CD14-positive monocyte (primary cell): ENCODE results near the gene UVRAG. TPM values are rescaled to one million over a fixed set of nuclear protein-coding genes. Genes with fewer than 3 reads are reported as not detected.

Experiments used
- DNase-seq, 3 donors: peaks; one replicate each; pipeline ENCODE4 v3.0.0-alpha.2; 2011 to 2022
- H2AFZ ChIP-seq: 2 replicates; pipeline ENCODE4 v1.6.0; 2012; ENCODE audit warnings: mild to moderate bottlenecking, low read depth, low read length, inconsistent platforms; ENCODE audit not compliant: insufficient read depth, poor library complexity, severe bottlenecking
- H3K27ac ChIP-seq, 2 donors: 1 replicate in 1 of 2; 2 replicates in 1 of 2; pipeline ENCODE4 v1.5.1; 2012 to 2013; ENCODE audit warnings: low read length in 2 of 2, control low read depth in 1 of 2, inconsistent platforms in 1 of 2, low read depth in 1 of 2, mild to moderate bottlenecking in 1 of 2
- H3K27me3 ChIP-seq, 2 donors: one replicate each; pipeline versions ENCODE4 v1.6.0 to v1.6.1; 2011 to 2013; ENCODE audit warnings: low read length in 2 of 2; ENCODE audit not compliant: control insufficient read depth in 2 of 2, insufficient read depth in 2 of 2
- H3K36me3 ChIP-seq, 2 donors: replicated peaks in 1 of 2; 1 replicate in 1 of 2; 2 replicates in 1 of 2; pipeline versions ENCODE4 v1.5.1 to v1.6.1; 2012 to 2013; ENCODE audit warnings: low read length in 2 of 2, control low read depth in 1 of 2, inconsistent platforms in 1 of 2, mild to moderate bottlenecking in 1 of 2; ENCODE audit not compliant: insufficient read depth in 2 of 2, control insufficient read depth in 1 of 2
- H3K4me1 ChIP-seq, 2 donors: 1 replicate in 1 of 2; 2 replicates in 1 of 2; pipeline versions ENCODE4 v1.5.1 to v1.6.1; 2012 to 2013; ENCODE audit warnings: low read length in 2 of 2, control low read depth in 1 of 2, inconsistent platforms in 1 of 2, mild to moderate bottlenecking in 1 of 2, moderate library complexity in 1 of 2; ENCODE audit not compliant: insufficient read depth in 2 of 2, control insufficient read depth in 1 of 2
- H3K4me2 ChIP-seq: replicated peaks from 2 replicates; pipeline ENCODE3; 2012; ENCODE audit warnings: low read length, moderate library complexity, mild to moderate bottlenecking; ENCODE audit not compliant: poor library complexity, severe bottlenecking; ENCODE audit errors: extremely low read depth
- H3K4me3 ChIP-seq, 3 experiments: fragments of 200-600 bp in 1 of 3; sonication (generic) in 1 of 3; replicated peaks in 1 of 3; 1 replicate in 2 of 3; 2 replicates in 1 of 3; pipeline ENCODE4 v1.5.1; 2011 to 2013; ENCODE audit warnings: low read length in 3 of 3, mild to moderate bottlenecking in 3 of 3, control low read depth in 2 of 3, low read depth in 2 of 3, inconsistent platforms in 1 of 3, moderate library complexity in 1 of 3
- H3K79me2 ChIP-seq: 2 replicates; pipeline ENCODE4 v1.6.0; 2012; ENCODE audit warnings: mild to moderate bottlenecking, control low read depth, inconsistent platforms, low read length, moderate library complexity; ENCODE audit not compliant: insufficient read depth
- H3K9ac ChIP-seq: 2 replicates; pipeline ENCODE4 v1.6.0; 2017; ENCODE audit warnings: low read length, mild to moderate bottlenecking; ENCODE audit not compliant: insufficient read depth, poor library complexity, severe bottlenecking
- H3K9me3 ChIP-seq, 2 donors: replicated peaks in 1 of 2; 1 replicate in 1 of 2; 2 replicates in 1 of 2; pipeline versions ENCODE4 v1.5.1 to v1.6.1; 2012 to 2013; ENCODE audit warnings: low read length in 2 of 2, control low read depth in 1 of 2; ENCODE audit not compliant: control insufficient read depth in 1 of 2, insufficient read depth in 1 of 2
- H4K20me1 ChIP-seq: 2 replicates; pipeline ENCODE4 v1.6.0; 2012; ENCODE audit warnings: mild to moderate bottlenecking, low read length, control low read depth, moderate library complexity; ENCODE audit not compliant: insufficient read depth
- H3K27ac Mint-ChIP-seq, 7 donors: one replicate each; pipeline ENCODE4 v1.8.0; 2020; ENCODE audit warnings: mild to moderate bottlenecking in 7 of 7, mixed read lengths in 7 of 7, moderate library complexity in 6 of 7, inconsistent platforms in 2 of 7
- H3K27me3 Mint-ChIP-seq, 3 donors: one replicate each; pipeline ENCODE4 v1.8.0; 2021 to 2022; ENCODE audit warnings: low read depth in 3 of 3, mild to moderate bottlenecking in 3 of 3, mixed read lengths in 3 of 3, moderate library complexity in 3 of 3, inconsistent platforms in 1 of 3
- H3K36me3 Mint-ChIP-seq, 2 donors: one replicate each; pipeline ENCODE4 v1.8.0; 2020; ENCODE audit warnings: mixed read lengths in 2 of 2, inconsistent platforms in 1 of 2, mild to moderate bottlenecking in 1 of 2
- H3K4me1 Mint-ChIP-seq: one replicate; pipeline ENCODE4 v1.8.0; 2020; ENCODE audit warnings: mild to moderate bottlenecking, mixed read lengths
- H3K4me3 Mint-ChIP-seq, 2 donors: one replicate each; pipeline ENCODE4 v1.8.0; 2020; ENCODE audit warnings: mild to moderate bottlenecking in 2 of 2, mixed read lengths in 2 of 2, moderate library complexity in 1 of 2
- H3K9me3 Mint-ChIP-seq, 7 donors: one replicate each; pipeline ENCODE4 v1.8.0; 2020 to 2022; ENCODE audit warnings: mixed read lengths in 7 of 7, mild to moderate bottlenecking in 6 of 7, moderate library complexity in 6 of 7, inconsistent platforms in 2 of 7
- WGBS: methylation state at CpG from one replicate; pipeline ENCODE4 v1.1.5; 2013; ENCODE audit warnings: missing lambda C conversion rate; ENCODE audit not compliant: insufficient coverage; 5-methylcytosine and 5-hydroxymethylcytosine counted together
- intact Hi-C, 2 donors: fragments of 100-400 bp; cut with micrococcal nuclease; formaldehyde crosslinking; loops; one replicate each; pipeline versions ENCODE4 v1.15.0 to v1.15.1; 2023
- polyA plus RNA-seq, 3 donors: library from polyadenylated mRNA; depleted of rRNA in 1 of 3; unstranded in 2 of 3; stranded (reverse) in 1 of 3; fragments of 300-500 nt in 2 of 3; fragments of >200 nt in 1 of 3; fragmentation: Illumina TruSeq in 2 of 3; gene quantifications; 1 replicate in 2 of 3; 2 replicates in 1 of 3; pipeline ENCODE4 v1.2.3, GENCODE V29; 2012 to 2021
- TF ChIP-seq, protein P1 (sequence below): fragments of 200-600 bp; IDR thresholded peaks from one replicate; pipeline ENCODE4 v1.8.0; 2022; ENCODE audit warnings: antibody characterized with exemption, mild to moderate bottlenecking

UVRAG gene
- polyA plus RNA-seq, 3 donors = 13.7 to 20.5 (median 20.0) TPM

DNA sequence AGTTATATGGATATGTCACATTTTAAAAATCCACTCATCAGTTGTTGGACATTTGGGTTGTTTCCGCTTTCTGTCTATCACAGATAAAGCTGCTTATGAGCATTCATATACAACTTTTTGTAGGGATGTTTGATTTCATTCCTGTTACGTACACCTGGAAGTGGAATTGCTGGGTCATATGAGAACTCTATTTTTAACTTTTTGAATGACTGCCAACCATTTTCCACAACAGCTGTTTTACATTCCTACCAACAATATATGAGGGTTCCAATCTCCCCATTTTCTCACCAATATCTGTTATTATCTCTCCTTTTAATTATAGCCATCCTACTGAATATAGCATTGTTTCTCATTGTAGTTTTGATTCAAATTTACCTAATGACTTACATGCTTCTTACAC lies 172.0 kb downstream of the UVRAG start:
- DNase-seq = no peak
- no CpG with 5 or more reads among the region's 2 CpGs for WGBS
- intact Hi-C loops = no loop called here
- Histone ChIP-seq H2AFZ (no peak overlapping the region), H3K27me3 (no peaks in the 10 kb centered on the region), H3K4me1 (no peaks in the 10 kb centered on the region), H3K27ac (no peak overlapping the region), H4K20me1 (peaks cover 21% of the 10 kb centered on the region), H3K4me2 (no peak overlapping the region), H3K9ac (no peak overlapping the region), H3K36me3 (peaks cover 33 to 62% of the 10 kb centered on the region in 2 donors), H3K4me3 (no peak overlapping the region), H3K9me3 (no peaks in the 10 kb centered on the region), H3K79me2 (peaks cover 23% of the 10 kb centered on the region)
- TF ChIP-seq, protein P1, sequence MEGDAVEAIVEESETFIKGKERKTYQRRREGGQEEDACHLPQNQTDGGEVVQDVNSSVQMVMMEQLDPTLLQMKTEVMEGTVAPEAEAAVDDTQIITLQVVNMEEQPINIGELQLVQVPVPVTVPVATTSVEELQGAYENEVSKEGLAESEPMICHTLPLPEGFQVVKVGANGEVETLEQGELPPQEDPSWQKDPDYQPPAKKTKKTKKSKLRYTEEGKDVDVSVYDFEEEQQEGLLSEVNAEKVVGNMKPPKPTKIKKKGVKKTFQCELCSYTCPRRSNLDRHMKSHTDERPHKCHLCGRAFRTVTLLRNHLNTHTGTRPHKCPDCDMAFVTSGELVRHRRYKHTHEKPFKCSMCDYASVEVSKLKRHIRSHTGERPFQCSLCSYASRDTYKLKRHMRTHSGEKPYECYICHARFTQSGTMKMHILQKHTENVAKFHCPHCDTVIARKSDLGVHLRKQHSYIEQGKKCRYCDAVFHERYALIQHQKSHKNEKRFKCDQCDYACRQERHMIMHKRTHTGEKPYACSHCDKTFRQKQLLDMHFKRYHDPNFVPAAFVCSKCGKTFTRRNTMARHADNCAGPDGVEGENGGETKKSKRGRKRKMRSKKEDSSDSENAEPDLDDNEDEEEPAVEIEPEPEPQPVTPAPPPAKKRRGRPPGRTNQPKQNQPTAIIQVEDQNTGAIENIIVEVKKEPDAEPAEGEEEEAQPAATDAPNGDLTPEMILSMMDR = no peak
- H3K27ac Mint-ChIP-seq = no peak overlapping the region
- no peaks in the 10 kb centered on the region for H3K27me3 Mint-ChIP-seq
- H3K4me3 Mint-ChIP-seq = no peak overlapping the region
- H3K4me1 Mint-ChIP-seq = no peaks in the 10 kb centered on the region
- H3K36me3 Mint-ChIP-seq = peaks cover 37 to 38% of the 10 kb centered on the region in 2 donors
- H3K9me3 Mint-ChIP-seq = no peaks in the 10 kb centered on the region

DNA sequence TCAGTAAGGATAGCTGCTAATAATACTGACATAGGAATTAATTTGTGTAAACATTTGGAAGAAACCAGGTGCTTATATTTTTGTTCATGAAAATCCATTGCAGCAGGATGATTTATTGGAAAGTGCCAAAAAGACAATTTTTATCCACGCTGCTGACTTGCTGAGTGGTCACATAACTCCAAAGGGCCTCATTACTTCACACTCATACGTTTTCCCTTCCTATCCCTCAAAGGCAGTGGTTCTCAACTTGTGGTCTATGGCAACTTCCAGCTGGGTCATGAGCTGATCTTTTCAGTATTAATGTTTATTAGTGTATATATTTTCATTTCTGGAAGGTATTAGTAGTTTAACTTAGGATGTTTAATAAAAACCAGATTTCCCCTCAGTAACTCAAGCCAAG lies 178.1 kb downstream of the UVRAG start:
- H3K36me3 Mint-ChIP-seq = peaks cover 25 to 39% of the 10 kb centered on the region in 2 donors

More for the DNA sequence above, 178.1 kb downstream of the UVRAG start:
- Mint-ChIP-seq H3K27me3 (no peaks in the 10 kb centered on the region), H3K27ac (no peak overlapping the region), H3K9me3 (no peaks in the 10 kb centered on the region), H3K4me3 (no peak overlapping the region), H3K4me1 (no peaks in the 10 kb centered on the region)
- no peak overlapping the region for H3K27ac ChIP-seq
- H3K79me2 ChIP-seq = peaks cover 18% of the 10 kb centered on the region
- no peaks in the 10 kb centered on the region for H3K9me3 ChIP-seq
- no peaks in the 10 kb centered on the region for H3K27me3 ChIP-seq
- H4K20me1 ChIP-seq = peaks cover 23% of the 10 kb centered on the region
- H3K4me2 ChIP-seq = no peak overlapping the region
- H3K9ac ChIP-seq = no peak overlapping the region
- peaks cover 6 to 55% of the 10 kb centered on the region in 2 donors for H3K36me3 ChIP-seq
- no peaks in the 10 kb centered on the region for H3K4me1 ChIP-seq
- WGBS = no CpG with 5 or more reads among the region's 2 CpGs
- intact Hi-C loops = no loop called here
- no peak overlapping the region for H3K4me3 ChIP-seq
- TF ChIP-seq, protein P1 = no peak
- no peak overlapping the region for H2AFZ ChIP-seq
- DNase-seq = no peak
